ENCODE results near the gene SMCO4.
A peak's percentile ranks its signal among the peaks of the same experiment; 100 is the strongest.

SMCO4 gene

DNA sequence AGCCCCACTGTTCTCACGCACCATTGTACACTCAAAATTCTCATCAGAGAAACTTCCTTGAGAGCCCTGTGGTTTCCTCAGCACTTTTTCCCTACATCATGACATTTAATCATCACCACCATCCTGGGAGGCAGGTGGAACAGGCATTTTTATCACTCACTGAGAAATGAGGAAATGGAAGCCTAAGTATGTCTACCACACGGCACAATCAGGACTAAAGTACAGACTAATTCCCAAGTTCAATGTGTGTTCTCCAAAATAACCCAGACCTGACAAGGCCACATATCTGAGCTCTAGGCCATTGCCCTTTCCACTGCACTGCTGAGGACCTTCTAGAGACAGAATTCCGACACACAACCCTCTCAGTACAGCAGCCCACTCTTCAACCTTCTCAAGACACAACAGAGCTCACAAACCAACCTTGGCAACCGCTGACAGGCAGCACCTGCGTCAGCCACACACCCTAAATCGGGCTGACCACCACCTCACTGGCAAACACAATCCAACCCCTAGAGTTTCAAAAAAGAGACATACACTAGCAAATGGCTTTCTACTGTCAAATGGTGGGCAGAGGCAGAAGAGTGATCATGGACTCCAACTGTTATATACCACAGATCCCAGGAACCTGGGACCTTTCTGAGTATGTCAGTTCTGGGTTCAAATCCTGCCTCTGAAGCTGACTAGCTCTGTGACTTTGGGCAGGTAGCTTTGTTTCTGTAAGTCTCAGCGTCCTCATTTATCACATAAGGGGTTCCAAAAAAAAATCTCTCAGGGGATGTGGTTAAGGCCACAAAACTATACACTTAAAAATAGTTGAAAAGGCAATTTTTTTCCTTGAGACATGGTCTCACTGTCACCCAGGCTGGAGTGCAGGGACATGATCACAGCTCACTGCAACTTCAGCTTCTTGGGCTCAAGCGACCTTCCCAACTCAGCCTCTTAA, 16.3 kb downstream of the SMCO4 start:
- no peak for DNase-seq

DNA sequence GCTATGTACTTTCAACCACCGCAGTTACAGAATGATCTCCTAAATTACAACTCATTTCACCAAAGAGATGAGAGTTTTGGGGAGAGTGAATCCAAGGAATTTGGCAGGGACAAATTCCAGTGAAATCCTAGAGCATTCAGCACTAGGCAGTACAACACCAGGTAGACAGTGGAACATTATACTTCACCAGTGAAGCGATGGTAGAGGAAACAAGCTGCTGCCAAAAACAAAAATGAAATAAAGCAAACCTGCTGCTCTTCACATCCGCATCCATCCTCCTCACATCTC, 16.9 kb downstream of the SMCO4 start:
- DNase-seq = no peak

DNA sequence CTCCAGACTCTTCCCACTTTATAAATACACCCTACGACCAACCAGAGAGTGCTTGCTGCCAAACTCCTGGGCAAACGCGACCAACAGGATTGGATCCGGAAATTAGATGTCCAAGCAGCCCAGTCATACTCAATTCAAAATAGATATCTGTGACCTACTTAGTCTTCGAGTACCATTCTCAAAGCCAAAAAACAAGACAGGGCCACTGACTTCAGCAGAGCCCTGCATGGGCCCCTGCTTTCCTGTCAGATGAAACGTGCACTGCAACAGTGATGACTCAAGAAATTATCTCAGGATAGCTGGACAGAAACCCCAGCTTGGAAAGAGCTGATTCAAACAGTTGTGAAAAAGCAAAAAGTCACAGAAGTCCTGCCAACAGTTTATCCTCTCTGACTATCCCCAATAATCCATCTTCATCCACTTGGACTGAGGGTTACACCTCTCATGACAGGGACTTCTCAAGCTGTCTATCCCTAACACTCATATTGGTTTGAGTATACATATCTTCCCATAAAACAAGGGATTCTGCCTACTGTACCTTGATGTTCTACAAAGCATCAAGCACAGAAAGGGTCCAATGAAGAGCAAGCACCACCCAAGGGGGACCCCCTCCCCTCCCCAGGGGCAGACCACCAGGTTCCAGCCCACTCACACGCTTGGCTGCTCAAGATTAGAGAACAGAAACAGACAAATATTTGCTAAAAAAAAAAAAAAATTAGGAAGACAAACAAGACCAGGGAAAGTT, 17.4 kb downstream of the SMCO4 start:
- DNase-seq = no peak

DNA sequence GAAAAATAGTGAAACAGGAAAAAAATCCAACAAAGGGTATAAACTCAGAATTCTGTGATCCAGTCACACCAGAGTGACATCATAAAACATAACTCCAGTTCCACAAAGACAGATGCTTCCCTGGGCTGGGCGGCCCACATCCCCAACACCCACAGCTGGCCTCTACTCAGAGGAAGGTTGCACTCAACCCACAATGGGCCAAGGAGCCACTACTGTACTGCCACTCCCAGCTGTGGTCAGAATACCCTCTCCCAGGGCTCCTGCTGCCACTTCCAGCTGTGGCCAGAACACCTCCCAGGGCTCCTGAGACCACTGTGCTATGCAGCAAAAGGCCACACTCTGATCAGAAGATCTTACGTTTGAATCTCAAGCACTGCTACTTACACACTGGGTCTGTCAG, 18.3 kb downstream of the SMCO4 start:
- no peak for DNase-seq

DNA sequence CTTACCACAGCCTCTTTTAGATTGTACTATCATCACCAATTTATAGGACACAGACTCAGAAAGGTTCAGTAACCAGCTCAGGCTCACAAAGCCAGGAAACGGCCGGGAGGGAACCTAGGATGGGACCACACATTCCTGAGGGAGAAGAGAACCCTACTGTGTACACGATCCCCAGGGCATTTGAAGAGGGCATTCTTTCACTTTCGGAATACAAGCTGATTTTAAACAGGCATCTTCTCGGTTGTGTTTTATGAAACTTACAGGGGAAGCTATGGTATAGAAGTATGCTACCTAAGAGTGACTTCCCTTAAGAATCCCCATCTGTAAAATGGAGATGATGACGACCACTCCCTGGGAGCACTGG, 19.0 kb downstream of the SMCO4 start:
- DNase-seq = no peak

DNA sequence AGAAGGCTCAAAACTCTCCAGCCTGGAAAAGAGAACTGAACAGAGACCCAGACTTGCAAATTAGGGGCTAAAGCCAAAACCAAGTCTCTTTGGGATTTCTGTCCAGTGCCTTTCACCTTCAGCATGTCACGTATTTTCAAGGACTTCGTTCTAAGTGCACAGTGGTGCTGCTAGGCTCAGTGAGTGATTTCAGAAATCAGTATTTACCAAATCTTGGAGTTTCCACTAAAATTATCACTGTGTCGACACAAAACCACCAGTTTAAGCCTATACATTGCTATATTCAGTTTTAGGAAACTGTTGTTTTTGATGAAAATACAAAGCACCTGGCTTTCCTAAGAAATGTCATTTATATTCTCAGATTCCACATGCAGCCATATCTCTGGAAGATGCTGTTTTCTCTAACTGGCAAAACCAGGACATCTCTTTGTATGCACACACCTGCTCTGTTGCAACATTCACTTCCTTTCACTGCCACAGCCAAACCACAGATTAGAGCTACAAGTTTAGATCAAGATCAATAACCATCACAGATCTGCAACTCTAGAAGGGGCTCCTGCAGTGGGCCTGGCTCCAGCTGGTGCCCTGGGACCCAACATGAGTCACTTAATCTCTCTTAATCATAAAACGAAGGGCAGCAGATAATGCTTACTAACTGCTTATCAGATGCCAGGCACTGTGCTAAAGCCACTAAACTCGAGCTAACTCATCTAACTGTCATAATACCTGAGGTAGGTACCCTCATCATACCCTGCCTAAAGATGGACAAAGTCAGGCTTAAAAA, 22.3 kb downstream of the SMCO4 start:
- peak; percentile 28 for DNase-seq

DNA sequence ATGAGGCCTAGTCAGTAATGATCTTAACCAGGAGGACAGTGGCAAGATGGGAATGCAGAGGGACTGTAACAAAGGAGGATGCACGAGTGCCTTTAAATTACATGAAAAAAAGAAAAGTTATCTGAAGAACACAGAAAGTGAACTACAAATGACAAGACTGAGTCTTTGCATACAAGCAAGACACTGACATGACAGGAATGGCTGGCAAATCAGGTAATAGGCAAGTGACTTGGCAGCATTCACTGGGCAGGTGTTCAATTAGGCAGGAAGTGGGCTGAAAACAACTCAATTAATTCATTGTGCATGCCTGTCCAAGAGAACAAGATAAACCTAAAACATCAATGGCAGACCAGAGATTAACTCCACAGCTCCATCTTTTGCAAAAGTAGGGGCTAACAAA, 24.0 kb downstream of the SMCO4 start:
- DNase-seq = peak; percentile 91

DNA sequence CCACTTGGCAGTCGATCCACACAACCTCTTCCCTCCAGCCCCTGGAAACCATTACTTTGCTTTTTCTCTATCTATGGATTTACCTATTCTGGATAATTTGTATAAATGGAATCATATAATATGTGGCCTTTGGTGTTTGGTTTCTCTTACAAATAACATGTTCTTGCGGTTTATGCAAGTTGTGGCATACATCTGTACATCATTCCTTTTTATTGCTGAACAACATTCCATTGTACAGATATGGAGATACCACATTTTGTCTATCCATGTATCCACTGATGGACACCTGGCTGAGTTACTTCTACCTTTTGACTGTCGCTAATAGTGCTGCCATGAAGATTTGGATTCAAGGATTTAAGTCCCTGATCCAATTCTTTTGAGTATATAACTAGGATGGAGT, 25.1 kb downstream of the SMCO4 start:
- no peak for DNase-seq

DNA sequence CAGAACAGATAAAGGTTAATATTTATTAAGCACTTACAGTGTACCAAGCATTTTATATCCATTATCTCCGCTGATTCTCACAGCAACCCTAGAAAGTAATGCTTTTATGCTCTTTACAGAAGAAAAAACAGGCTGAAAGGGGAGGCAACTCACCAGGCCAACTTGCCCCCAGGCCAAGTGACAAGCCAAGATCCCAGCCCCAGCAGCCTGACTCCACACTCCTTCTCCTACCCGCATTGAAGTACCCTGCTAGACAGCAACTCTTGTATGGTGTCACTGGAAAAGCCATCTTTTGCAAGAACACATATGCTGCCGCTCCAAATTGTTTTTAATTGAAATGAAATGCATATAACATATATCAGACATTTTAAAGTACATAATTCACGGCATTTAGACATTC, 25.6 kb downstream of the SMCO4 start:
- peak; percentile 41 for DNase-seq

DNA sequence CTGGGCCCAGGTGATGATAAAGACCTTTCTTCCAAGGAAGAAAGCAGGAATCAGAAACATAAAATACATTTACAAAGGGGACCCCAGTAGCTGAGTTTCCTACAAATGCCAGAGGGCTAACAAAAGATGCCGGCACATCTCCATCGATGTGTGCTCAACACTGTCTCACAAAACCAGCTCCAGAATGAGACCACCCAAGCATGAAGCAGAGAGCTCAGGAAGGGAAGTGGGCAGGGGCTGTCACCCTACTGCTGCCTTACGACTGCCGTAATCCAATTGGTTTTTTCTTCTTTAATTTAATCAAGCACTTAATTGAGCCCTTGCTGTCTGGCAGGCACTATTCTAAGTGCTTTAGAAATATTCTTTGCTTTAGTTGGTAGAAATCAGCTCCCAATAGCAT, 26.1 kb downstream of the SMCO4 start:
- DNase-seq = no peak

DNA sequence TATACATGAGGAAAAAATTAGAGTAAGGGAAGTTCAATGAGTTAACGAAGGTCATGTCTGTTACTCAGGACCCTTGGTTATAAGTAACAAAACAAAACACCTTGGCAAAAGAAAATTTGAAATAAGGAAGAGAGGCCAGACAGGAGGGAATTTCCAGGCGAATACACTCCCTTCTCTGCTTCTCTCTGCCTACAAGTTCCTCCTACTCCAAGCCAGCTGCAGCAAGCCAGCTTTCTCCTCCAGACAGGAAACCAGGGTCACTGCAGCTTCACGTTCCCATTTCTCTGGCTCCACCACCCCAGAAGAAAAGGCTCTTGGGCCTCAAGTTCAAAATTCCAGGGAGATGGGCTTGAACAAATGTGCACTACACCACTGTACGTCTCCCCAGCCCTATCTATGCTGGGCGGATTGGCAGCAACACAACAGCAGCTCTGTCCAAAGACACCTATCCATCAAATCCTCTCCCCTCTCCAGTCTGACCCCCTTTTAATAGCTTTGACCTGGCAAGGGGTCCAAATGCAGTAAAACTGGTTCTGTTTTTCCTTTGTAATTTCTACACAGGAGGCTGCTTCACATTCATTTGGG, 27.7 kb downstream of the SMCO4 start:
- DNase-seq = peak; percentile 29

DNA sequence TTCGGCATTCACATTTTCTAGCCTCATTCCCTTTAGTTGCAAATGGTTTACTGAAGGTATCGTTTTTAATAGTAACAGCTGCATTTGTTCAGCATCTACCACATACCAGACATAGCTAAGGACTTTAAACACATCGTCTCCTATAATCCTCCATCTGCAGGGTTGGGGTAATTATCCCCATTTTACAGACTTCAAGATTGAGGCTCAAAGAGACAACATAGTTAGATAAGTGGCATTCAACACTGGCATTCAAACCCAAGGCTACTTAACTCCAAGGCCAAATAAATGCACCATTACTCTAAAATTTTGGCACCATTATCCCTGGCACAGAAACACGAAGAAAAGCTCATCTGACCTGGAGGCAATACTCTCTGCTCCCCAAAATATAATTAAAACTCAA, 28.5 kb downstream of the SMCO4 start:
- DNase-seq = no peak

DNA sequence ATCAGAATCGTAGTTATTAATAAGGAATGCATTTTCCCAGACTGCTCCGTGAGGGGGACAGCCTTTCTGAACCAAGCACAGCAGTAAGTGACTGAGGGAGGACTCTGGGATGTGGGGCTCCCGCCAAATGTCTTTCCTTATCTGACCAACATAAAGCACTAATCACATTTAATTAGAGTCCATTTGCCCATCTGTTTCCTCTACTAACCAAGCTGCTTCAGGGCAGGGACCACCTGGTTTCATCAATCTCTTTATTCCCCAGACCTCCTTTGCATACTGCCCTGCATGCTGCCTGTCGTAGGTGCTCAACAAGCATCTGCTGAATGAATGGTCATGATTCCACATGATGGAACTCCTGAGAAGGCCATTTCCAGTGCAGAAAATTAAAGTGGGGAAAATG, 29.4 kb downstream of the SMCO4 start:
- DNase-seq = peak; percentile 91

DNA sequence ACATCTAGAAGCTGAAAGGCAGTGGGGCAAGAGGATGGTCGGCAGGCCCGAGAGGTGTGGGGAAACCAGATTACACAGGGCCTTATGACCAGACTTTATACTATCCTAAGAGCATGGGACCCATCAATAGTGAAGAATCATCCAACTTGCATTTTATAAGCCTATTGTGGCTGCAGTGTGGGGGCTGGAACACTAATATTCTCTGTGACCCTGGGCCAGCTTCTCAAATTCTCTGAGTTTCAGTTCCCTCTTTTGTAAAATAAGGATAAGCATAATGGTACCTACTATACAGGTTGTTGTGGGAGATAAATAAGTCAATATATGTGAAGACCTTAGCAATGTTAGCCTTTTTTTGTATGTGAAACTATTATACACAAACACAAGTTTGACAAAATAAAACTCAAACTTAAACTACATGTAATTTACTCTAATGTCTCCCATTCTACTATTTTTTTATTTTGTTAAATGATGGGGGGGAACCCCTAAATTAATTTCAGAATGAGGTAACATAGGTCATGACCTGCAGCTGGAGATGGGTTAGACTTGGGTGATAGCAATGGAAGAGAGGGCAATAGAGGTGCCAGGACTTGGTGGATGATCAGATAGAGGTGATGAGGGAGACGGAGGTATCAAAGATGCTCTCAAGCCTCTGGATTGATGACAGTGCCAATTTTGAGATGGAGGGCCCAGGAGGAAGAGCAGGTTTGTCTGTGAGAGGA, 30.1 kb downstream of the SMCO4 start:
- DNase-seq = no peak

DNA sequence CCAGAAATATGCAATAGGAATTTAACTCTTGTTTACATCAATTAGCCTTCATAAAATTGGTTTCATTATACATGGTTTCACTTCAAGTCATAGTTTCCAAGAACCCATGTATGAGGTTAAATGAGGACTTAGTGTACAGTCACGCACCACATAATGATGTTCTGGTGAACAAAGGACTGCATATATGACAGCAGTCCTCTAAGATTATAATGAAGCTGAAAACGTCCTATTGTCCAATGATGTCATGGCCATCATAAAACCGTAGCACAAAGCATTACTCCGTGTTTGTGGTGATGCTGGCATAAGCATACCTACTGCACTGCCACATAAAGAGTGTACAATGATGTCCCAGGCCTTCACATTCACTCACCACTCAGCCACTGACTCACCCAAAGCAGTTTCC, 31.1 kb downstream of the SMCO4 start:
- no peak for DNase-seq

DNA sequence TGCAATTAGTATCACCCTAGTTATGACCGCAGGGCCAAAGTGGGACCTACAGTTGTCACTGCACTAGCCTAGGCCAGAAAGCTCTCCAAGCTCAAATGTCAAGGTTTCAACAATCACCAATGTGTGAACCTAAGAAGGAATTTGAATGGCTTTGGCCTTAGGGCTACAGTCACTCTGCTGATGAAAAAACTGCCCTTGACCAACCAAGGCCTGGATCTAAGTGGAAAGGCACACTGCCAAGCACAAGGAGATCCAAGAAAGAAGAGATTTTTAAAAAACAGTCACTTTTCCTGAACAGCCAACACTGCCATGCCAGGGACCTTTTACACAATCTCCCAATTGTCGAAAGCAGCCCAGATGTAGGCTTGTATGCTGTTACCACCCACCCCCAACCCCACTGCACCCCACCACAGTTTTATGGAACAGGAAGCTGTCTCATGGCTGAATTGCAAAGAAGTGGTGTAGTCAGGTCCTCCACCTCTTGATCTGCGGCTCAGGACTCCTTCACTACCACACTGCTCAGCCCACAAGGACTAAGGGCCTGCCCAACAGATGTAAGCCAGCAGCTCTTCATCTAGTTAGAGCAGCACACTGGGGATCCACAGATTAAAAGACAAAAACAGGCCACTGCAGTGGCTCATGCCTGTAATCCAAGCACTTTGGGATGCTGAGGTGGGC, 32.9 kb downstream of the SMCO4 start:
- DNase-seq = no peak

DNA sequence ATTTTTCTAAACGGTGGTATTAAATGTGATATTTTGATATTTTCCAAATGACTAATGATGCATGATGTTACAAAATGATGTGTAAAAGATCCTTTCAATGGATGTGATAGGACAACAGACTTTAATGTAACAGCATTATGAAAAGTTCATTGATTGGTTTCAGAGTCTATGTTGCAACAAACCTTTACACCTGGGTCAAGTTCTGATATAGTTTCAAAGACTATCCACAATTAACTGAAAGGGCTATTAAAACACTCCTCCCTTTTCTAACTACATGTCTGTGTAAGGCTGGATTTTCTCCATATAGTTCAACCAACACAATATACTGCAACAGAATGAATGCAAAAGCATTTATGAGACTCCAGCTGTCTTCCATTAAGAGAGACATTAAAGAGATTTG, 35.7 kb downstream of the SMCO4 start:
- no peak for DNase-seq

DNA sequence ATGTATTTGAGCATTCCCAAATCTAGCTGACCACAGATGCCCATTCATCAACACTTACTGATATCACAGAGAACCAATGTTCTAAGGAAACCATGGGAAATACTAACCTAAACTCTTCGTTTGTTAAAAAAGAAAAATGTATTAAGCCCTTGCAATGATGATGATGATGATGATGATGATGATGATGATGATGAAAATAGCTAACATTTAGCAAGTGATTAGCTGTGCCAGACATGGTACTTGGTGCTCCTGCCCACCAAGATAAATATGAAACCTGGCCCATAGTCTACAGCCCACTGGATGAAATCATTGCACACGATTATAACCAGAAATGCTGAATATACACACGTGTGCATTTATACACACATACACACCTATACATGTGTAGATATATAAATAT, 37.5 kb downstream of the SMCO4 start:
- no peak for DNase-seq

DNA sequence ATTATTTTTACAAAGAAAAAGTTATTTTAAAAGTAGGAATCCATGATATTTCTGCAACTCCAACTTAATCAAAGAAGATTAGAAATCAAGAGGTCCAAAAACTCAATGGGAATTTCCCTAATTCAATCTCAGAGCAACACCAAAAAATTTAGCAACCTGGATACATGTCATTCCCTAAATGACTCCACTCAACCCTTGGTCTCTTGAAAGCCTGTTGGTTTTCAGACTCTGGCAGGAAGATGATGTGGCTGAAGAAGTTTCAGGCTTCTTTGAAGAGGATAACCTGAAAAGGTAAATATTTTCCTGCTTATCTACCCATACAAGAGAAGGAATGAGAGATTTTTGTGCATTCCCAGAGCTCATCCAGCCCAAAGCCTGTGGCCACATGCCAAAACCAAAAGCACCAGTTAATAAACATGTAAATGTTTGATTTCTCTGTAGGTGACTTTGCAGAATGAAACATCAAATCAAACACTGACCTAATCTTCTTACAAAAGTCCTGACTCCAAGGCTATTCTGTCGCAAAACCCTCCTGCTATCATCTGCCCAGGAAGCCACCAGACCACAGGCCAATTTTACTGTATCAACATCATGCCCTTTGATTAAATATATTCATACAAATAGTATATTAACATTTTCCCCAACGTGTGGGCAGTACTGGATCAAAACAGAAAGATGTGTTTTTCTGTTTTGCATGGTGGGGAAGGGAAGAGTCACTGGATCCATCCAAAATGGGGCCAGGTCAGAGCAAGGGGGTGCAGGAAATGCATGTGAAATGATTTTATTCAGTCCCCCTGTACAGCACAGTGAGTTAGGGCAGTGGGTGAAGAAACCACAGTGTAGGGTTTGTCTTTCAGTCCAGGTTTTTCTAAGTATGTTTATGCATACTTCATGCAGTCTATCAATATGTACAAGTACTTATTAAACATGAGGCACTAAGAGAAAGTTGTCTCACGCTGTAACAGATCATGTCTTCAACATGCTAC, 38.8 kb downstream of the SMCO4 start:
- DNase-seq = peak; percentile 82

DNA sequence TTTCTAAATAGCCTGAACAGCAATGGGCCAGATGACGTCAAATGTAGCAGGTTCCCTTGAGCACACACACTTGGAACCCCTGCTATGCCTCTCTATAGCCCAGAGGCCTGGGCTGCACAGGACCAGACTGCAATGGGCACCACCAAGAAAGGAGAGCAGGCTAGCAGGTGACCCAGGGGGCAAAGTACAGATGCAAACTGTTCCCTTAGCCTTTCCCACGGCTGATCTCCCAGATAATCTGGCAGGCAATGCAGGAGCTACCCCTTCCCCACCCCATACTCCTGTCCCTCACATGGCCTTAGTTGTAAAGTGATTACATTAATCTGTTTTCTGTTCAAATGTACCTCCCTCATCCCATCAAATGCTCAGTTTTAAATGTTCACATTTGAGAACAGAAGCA, 41.3 kb downstream of the SMCO4 start:
- no peak for DNase-seq

DNA sequence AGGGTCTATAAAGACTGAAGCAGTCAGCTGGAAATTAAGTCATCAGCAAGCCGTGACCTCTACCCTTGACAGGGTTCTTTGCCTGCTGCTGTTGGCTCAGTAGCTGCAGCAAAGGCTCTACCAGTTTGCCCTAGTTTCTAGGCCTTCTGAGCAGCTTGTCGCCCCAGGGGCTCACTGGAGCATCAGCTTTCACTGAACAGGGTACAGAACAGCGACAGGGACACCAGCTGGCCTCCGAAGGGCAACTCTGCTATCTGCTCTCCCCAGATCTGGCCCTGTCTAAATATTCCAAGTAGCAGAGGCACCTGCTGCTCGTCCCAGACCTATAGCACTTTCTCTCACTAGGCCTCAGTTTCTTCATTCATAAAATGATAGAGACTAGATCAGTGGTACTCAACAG, 42.4 kb downstream of the SMCO4 start:
- DNase-seq = no peak

Data from NCI-H69 (cell line).